ENCODE data around the gene RCBTB1.

The RCBTB1 gene

GRCh38 chr13:49553888-49554287 is 31.5 kb downstream of the RCBTB1 start:
- DNase-seq = no peak

GRCh38 chr13:49550942-49551644 is 34.3 kb downstream of the RCBTB1 start:
- DNase-seq = no peak

GRCh38 chr13:49549289-49549688 is 36.1 kb downstream of the RCBTB1 start:
- no peak for DNase-seq

GRCh38 chr13:49546561-49546960 is 38.8 kb downstream of the RCBTB1 start:
- no peak for DNase-seq

GRCh38 chr13:49545661-49546060 is 39.7 kb downstream of the RCBTB1 start:
- no peak for DNase-seq

- DNase-seq = no peak
These were observed 41.7 kb downstream of the RCBTB1 start for GRCh38 chr13:49543656-49544055.

GRCh38 chr13:49540552-49540951 is 44.8 kb downstream of the RCBTB1 start:
- no peak for DNase-seq

- no peak for DNase-seq
These were observed 45.6 kb downstream of the RCBTB1 start for GRCh38 chr13:49539746-49540145.

- no peak for DNase-seq
These were observed 46.0 kb downstream of the RCBTB1 start for GRCh38 chr13:49539313-49539712.

- DNase-seq = no peak
These were observed 47.0 kb downstream of the RCBTB1 start for GRCh38 chr13:49538404-49538803.

- no peak for DNase-seq
These were observed 49.0 kb downstream of the RCBTB1 start for GRCh38 chr13:49536144-49536873.

GRCh38 chr13:49533591-49534269 is 51.6 kb downstream of the RCBTB1 start:
- DNase-seq = no peak

GRCh38 chr13:49533011-49533410 is 52.3 kb downstream of the RCBTB1 start:
- no peak for DNase-seq

GRCh38 chr13:49532593-49532992 is 52.8 kb downstream of the RCBTB1 start:
- DNase-seq = no peak

GRCh38 chr13:49530457-49530856 is 54.9 kb downstream of the RCBTB1 start:
- no peak for DNase-seq

- no peak for DNase-seq
These were observed 57.2 kb downstream of the RCBTB1 start for GRCh38 chr13:49528161-49528560.

- no peak for DNase-seq
These were observed 58.2 kb downstream of the RCBTB1 start for GRCh38 chr13:49527123-49527522.

- DNase-seq = no peak
These were observed 60.4 kb downstream of the RCBTB1 start for GRCh38 chr13:49524740-49525501.

GRCh38 chr13:49521224-49521623 is 64.1 kb downstream of the RCBTB1 start:
- DNase-seq = no peak

GRCh38 chr13:49517461-49517860 is 67.9 kb downstream of the RCBTB1 start:
- no peak for DNase-seq

GRCh38 chr13:49516467-49516866 is 68.9 kb downstream of the RCBTB1 start:
- DNase-seq = no peak

GRCh38 chr13:49512578-49512977 is 72.8 kb downstream of the RCBTB1 start:
- no peak for DNase-seq

GRCh38 chr13:49503951-49504350 is 81.4 kb downstream of the RCBTB1 start:
- no peak for DNase-seq
